HEK293T (cell line): ENCODE measurements around the gene PAM.

Experiments
- ARNT ChIP-seq: fragments of 450-650 bp; IDR thresholded peaks from 2 replicates; pipeline ENCODE4 v1.6.1; 2017; ENCODE audit warnings: mild to moderate bottlenecking
- BHLHE40 ChIP-seq: fragments of 450-650 bp; IDR thresholded peaks from 2 replicates; pipeline ENCODE4 v1.6.1; 2016; ENCODE audit warnings: mild to moderate bottlenecking, moderate library complexity, borderline replicate concordance
- CTBP1 ChIP-seq: fragments of 450-650 bp; IDR thresholded peaks from 2 replicates; pipeline ENCODE4 v1.6.1; 2016; ENCODE audit warnings: borderline replicate concordance
- ELF4 ChIP-seq: fragments of 450-650 bp; IDR thresholded peaks from 2 replicates; pipeline ENCODE4 v1.6.1; 2017; ENCODE audit warnings: antibody characterized with exemption
- FOXA1 ChIP-seq: fragments of 450-650 bp; IDR thresholded peaks from 2 replicates; pipeline ENCODE4 v1.6.1; 2016; ENCODE audit warnings: mild to moderate bottlenecking
- FOXK2 ChIP-seq: fragments of 450-650 bp; IDR thresholded peaks from 2 replicates; pipeline ENCODE4 v1.6.1; 2016; ENCODE audit warnings: mild to moderate bottlenecking
- FOXM1 ChIP-seq: fragments of 450-650 bp; IDR thresholded peaks from 2 replicates; pipeline ENCODE4 v1.6.1; 2017; ENCODE audit warnings: mild to moderate bottlenecking, borderline replicate concordance
- HDGF ChIP-seq: fragments of 450-650 bp; IDR thresholded peaks from 2 replicates; pipeline ENCODE4 v1.6.1; 2017; ENCODE audit warnings: antibody characterized with exemption, borderline replicate concordance
- LEF1 ChIP-seq: fragments of 450-650 bp; IDR thresholded peaks from 2 replicates; pipeline ENCODE4 v1.6.1; 2017; ENCODE audit warnings: mild to moderate bottlenecking, borderline replicate concordance
- NFRKB ChIP-seq: fragments of 450-650 bp; IDR thresholded peaks from 2 replicates; pipeline ENCODE4 v1.6.1; 2016; ENCODE audit warnings: mild to moderate bottlenecking, moderate library complexity
- SP1 ChIP-seq: fragments of 450-650 bp; IDR thresholded peaks from 2 replicates; pipeline ENCODE4 v1.6.1; 2017
- SUZ12 ChIP-seq: fragments of 450-650 bp; IDR thresholded peaks from 2 replicates; pipeline ENCODE4 v1.6.1; 2016; ENCODE audit warnings: mild to moderate bottlenecking
- ZNF384 ChIP-seq: fragments of 450-650 bp; IDR thresholded peaks from 2 replicates; pipeline ENCODE4 v1.6.1; 2016
- TF ChIP-seq, protein P1 (sequence below): fragments of 450-650 bp; IDR thresholded peaks from 2 replicates; pipeline ENCODE4 v1.6.1; 2016

DNA sequence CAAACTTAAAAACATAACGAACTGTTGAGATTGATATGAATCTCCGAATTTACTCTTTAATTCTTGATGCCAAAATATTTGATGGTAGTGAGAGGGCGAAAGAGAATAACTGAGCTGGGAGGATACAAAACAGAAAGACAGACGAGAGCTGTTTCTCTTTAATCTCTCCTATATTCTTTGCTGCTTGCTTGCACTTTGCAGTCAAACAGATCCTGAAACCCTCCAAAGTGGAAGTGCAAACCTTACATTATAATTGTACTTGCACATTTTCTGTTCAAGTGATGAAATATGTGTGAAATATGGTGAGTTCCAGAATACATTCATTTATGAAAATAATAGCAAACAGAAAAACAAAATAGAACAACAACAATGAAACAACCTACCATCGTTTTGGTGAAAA, 63.8 kb downstream of the PAM start:
- TF ChIP-seq SP1 (no peak), FOXM1 (no peak), BHLHE40 (no peak), SUZ12 (no peak), ELF4 (no peak), FOXA1 (no peak), FOXK2 (no peak), HDGF (no peak), ARNT (no peak), NFRKB (no peak), CTBP1 (no peak), LEF1 (no peak), ZNF384 (no peak)
- TF ChIP-seq, protein P1, sequence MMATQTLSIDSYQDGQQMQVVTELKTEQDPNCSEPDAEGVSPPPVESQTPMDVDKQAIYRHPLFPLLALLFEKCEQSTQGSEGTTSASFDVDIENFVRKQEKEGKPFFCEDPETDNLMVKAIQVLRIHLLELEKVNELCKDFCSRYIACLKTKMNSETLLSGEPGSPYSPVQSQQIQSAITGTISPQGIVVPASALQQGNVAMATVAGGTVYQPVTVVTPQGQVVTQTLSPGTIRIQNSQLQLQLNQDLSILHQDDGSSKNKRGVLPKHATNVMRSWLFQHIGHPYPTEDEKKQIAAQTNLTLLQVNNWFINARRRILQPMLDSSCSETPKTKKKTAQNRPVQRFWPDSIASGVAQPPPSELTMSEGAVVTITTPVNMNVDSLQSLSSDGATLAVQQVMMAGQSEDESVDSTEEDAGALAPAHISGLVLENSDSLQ, result no peak
